Measurements from ENCODE around the gene FOXN1.
A peak's percentile ranks its signal among the peaks of the same experiment; 100 is the strongest.

The FOXN1 gene

GRCh38 chr17:28478712-28479615 lies 27.2 kb upstream of the FOXN1 start:
- DNase-seq = no peak

- no peak for DNase-seq
Observed at GRCh38 chr17:28480278-28480677, 25.9 kb upstream of the FOXN1 start.

GRCh38 chr17:28480799-28481571 lies 25.2 kb upstream of the FOXN1 start:
- DNase-seq = peak; percentile 22 to 32

GRCh38 chr17:28482551-28483199 lies 23.5 kb upstream of the FOXN1 start:
- no peak for DNase-seq

- no peak for DNase-seq
Observed at GRCh38 chr17:28484296-28484695, 21.9 kb upstream of the FOXN1 start.

- no peak for DNase-seq
Observed at GRCh38 chr17:28485049-28485448, 21.1 kb upstream of the FOXN1 start.

GRCh38 chr17:28487881-28488532 lies 18.1 kb upstream of the FOXN1 start:
- no peak for DNase-seq

GRCh38 chr17:28488533-28489276 lies 17.4 kb upstream of the FOXN1 start:
- DNase-seq = no peak

GRCh38 chr17:28491286-28491685 lies 14.9 kb upstream of the FOXN1 start:
- no peak for DNase-seq

- DNase-seq = no peak
Observed at GRCh38 chr17:28491860-28492259, 14.3 kb upstream of the FOXN1 start.

- DNase-seq = no peak
Observed at GRCh38 chr17:28492352-28493310, 13.5 kb upstream of the FOXN1 start.

- no peak for DNase-seq
Observed at GRCh38 chr17:28493460-28493859, 12.7 kb upstream of the FOXN1 start.

GRCh38 chr17:28494445-28495188 lies 11.5 kb upstream of the FOXN1 start:
- peak; percentile 26 to 42 for DNase-seq

GRCh38 chr17:28495635-28496034 lies 10.5 kb upstream of the FOXN1 start:
- no peak for DNase-seq

GRCh38 chr17:28497931-28498330 lies 8.2 kb upstream of the FOXN1 start:
- no peak for DNase-seq

GRCh38 chr17:28498652-28499363 lies 7.3 kb upstream of the FOXN1 start:
- no peak for DNase-seq

GRCh38 chr17:28499364-28499664 lies 6.8 kb upstream of the FOXN1 start:
- no peak for DNase-seq

- no peak for DNase-seq
Observed at GRCh38 chr17:28499684-28500357, 6.3 kb upstream of the FOXN1 start.

GRCh38 chr17:28500712-28501379 lies 5.3 kb upstream of the FOXN1 start:
- no peak for DNase-seq
